Gastroesophageal sphincter (tissue), 4 donors: ENCODE results near the gene CMSS1. TPM values are rescaled to one million over a fixed set of nuclear protein-coding genes. Genes with fewer than 3 reads are reported as not detected.

Experiments
- ATAC-seq: fragments of 150-250 bp; one replicate; pipeline ENCODE4 v1.9.1; 2016; ENCODE audit warnings: mild to moderate bottlenecking, moderate library complexity
- H3K27ac ChIP-seq, 4 donors: fragments of 200-600 bp; sonication (generic) in 3 of 4; 1 replicate in 3 of 4; 2 replicates in 1 of 4; pipeline ENCODE4 v1.5.1; 2016 to 2019
- H3K27me3 ChIP-seq: fragments of 200-600 bp; sonication (generic); one replicate; pipeline ENCODE4 v1.5.1; 2019
- H3K36me3 ChIP-seq, 2 donors: fragments of 200-600 bp; sonication (generic); one replicate each; pipeline ENCODE4 v1.5.1; 2019; ENCODE audit warnings: control low read depth in 1 of 2
- H3K4me1 ChIP-seq, 3 donors: fragments of 200-600 bp; sonication (generic); 1 replicate in 2 of 3; 2 replicates in 1 of 3; pipeline ENCODE4 v1.5.1; 2016 to 2019; ENCODE audit warnings: control low read depth in 2 of 3
- H3K4me3 ChIP-seq, 2 donors: fragments of 200-600 bp; sonication (generic); one replicate each; pipeline ENCODE4 v1.5.1; 2019; ENCODE audit warnings: mild to moderate bottlenecking in 1 of 2, moderate library complexity in 1 of 2
- H3K9me3 ChIP-seq, 3 donors: fragments of 200-600 bp; sonication (generic); one replicate each; pipeline ENCODE4 v1.5.1; 2017 to 2019; ENCODE audit warnings: control low read depth in 2 of 3
- CTCF ChIP-seq, 4 experiments: fragments of 200-600 bp in 2 of 4; fragments of 450-650 bp in 2 of 4; sonication (generic) in 1 of 4; IDR thresholded peaks; one replicate each; pipeline ENCODE4 v1.5.1; 2017 to 2019; ENCODE audit warnings: antibody characterized with exemption in 4 of 4, mild to moderate bottlenecking in 2 of 4, moderate library complexity in 2 of 4
- EP300 ChIP-seq: sonication (generic); formaldehyde crosslinking; IDR thresholded peaks from one replicate; pipeline ENCODE4 v1.6.1; 2017; ENCODE audit warnings: antibody characterized with exemption, mild to moderate bottlenecking
- POLR2A ChIP-seq, 2 donors: fragments of 450-650 bp; IDR thresholded peaks; one replicate each; pipeline ENCODE4 v1.6.1; 2017; ENCODE audit warnings: antibody characterized with exemption in 2 of 2, mild to moderate bottlenecking in 2 of 2, moderate library complexity in 1 of 2
- POLR2AphosphoS5 ChIP-seq: sonication (generic); formaldehyde crosslinking; IDR thresholded peaks from one replicate; pipeline ENCODE4 v1.6.1; 2017; ENCODE audit warnings: antibody characterized with exemption
- WGBS, 2 donors: methylation state at CpG; one replicate each; pipeline ENCODE4 v1.1.5; 2018; ENCODE audit warnings: low coverage in 1 of 2; 5-methylcytosine and 5-hydroxymethylcytosine counted together
- total RNA-seq, 4 donors: library from RNA; depleted of rRNA; stranded (reverse); fragments of >200 nt; gene quantifications; one replicate each; pipeline ENCODE4 v1.1.0, GENCODE V29; 2016

Gene CMSS1
- total RNA-seq, 4 donors from 2014 or later, result 15.2 to 20.8 (median 16.6) TPM

DNA sequence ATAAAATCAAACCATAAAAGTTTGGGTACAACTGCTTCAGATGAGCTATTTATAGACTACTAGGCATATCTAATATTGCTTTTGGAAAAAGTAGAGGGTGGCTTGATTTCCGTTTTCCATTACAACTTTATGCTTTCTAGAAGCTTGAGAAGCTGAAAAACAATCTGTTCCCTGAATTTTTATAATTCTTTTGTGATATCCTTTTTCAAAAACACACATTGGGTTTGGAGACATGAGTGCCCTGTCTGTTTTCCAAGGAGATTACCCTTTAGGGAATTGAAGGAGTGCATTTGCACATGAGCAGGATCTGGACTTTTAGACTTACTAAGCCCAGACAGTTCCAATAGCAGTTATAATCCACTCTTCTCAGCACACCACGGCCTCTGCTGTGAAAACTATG lies 346.1 kb downstream of the CMSS1 start:
- Histone ChIP-seq H3K9me3 (no peaks in the 10 kb centered on the region), H3K36me3 (no peaks in the 10 kb centered on the region), H3K27me3 (no peaks in the 10 kb centered on the region), H3K27ac (peak overlapping the region in 1 of 4 donors; percentile 16), H3K4me3 (no peak overlapping the region), H3K4me1 (peaks cover 2 to 39% (median 18%) of the 10 kb centered on the region in 3 donors)
- no peak for TF ChIP-seq CTCF (IDR thresholded peaks at IDR 0.05)
- TF ChIP-seq EP300, result no peak
- TF ChIP-seq POLR2AphosphoS5, result no peak
- TF ChIP-seq POLR2A (IDR thresholded peaks at IDR 0.05), result no peak
- no peak for ATAC-seq
- 40 to 52% methylated on average over 2 of the region's 2 CpGs for WGBS, 2 donors

- H3K4me1 ChIP-seq, result peaks cover 0 to 37% (median 9%) of the 10 kb centered on the region in 3 donors
- 84 to 85% methylated on average over 2 to 3 of the region's 3 CpGs for WGBS, 2 donors
These were observed 347.1 kb downstream of the CMSS1 start for GRCh38 chr3:100164743-100165142.

DNA sequence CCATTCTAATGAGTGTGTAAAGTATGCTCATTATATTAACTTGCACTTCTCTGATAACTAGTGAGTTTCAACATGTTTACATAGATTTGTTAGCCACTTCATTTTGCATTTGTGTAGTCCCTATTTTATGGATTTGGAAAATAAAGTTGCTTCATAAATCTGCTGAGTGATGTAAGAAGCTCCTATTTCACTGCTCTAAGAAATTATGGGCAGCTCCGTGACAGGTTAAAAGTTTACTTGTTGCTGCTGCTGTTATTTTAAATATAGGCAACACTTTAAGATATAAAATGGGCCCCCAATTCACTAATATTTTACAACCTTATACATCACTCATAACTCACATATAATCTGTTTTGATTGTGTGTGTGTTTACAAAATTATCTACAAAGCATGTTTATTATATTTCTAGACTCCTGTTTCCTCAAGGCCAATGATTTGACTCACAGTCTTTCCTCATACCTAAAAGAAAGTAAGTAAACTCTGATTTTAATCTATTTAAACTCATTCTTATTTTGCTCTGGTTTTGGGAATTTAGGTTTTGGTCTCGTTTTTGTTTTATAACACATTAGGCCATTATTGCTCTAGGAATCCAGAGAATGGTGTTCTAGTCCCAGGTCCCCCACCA lies 348.4 kb downstream of the CMSS1 start:
- Histone ChIP-seq H3K4me3 (no peak overlapping the region), H3K4me1 (peaks cover 0 to 25% (median 2%) of the 10 kb centered on the region in 3 donors), H3K27me3 (no peaks in the 10 kb centered on the region), H3K36me3 (no peaks in the 10 kb centered on the region), H3K9me3 (no peaks in the 10 kb centered on the region), H3K27ac (no peak overlapping the region)
- WGBS, 2 donors, result 92 to 95% methylated on average over 2 of the region's 2 CpGs
- TF ChIP-seq EP300 (no peak), POLR2AphosphoS5 (no peak), CTCF (IDR thresholded peaks at IDR 0.05) (no peak), POLR2A (IDR thresholded peaks at IDR 0.05) (no peak)
- no peak for ATAC-seq

More at GRCh38 chr3:100164743-100165142, 347.1 kb downstream of the CMSS1 start:
- no peak overlapping the region for H3K4me3 ChIP-seq
- no peaks in the 10 kb centered on the region for H3K36me3 ChIP-seq
- H3K9me3 ChIP-seq, result no peaks in the 10 kb centered on the region
- no peaks in the 10 kb centered on the region for H3K27me3 ChIP-seq
- peak overlapping the region in 1 of 4 donors; percentile 16 for H3K27ac ChIP-seq
- ATAC-seq, result no peak
- TF ChIP-seq POLR2A (IDR thresholded peaks at IDR 0.05), result no peak
- no peak for TF ChIP-seq CTCF (IDR thresholded peaks at IDR 0.05)
- no peak for TF ChIP-seq POLR2AphosphoS5
- TF ChIP-seq EP300, result no peak

DNA sequence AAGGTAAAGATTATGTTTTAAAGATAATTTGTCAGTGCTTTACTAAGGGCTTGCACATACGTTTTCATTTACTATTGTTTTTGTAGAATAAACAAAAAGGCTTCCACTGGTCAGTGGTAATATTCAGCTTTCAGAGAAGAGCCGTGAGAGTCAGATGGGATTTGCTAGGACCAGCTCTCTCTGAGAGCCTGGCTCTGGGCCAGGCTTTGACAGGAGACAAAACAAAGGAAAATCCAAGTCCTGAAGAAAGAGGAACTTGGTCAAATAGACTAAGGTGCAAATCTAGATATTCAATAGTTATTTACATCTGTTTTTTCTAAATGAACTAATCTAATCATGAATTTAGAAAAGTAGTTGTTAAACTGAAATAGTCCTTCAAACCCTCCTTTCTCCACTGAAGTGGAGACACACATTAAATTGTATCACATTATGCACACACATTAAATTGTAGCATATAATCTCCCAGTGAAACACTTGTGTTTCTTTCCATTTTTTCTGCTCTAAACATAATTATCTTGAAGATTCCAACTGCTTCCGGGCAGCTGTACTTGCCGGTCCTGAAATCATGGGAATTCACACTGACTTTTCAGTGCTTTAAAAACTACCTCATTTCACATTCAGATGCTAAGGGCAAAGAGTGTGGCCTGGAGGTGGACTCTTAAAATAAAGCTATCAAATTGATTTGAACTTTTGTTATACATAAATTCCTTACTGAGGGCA lies 351.7 kb downstream of the CMSS1 start:
- Histone ChIP-seq H3K27ac (no peak overlapping the region), H3K9me3 (no peaks in the 10 kb centered on the region), H3K4me1 (peaks cover 0 to 10% (median 0%) of the 10 kb centered on the region in 3 donors), H3K36me3 (no peaks in the 10 kb centered on the region), H3K27me3 (no peaks in the 10 kb centered on the region), H3K4me3 (no peak overlapping the region)
- no peak for ATAC-seq
- WGBS, 2 donors, result 38 to 42% methylated on average over 4 of the region's 4 CpGs
- TF ChIP-seq EP300 (no peak), POLR2A (IDR thresholded peaks at IDR 0.05) (no peak)

GRCh38 chr3:100170486-100170885 lies 352.8 kb downstream of the CMSS1 start:
- no peak for TF ChIP-seq EP300
- TF ChIP-seq POLR2A (IDR thresholded peaks at IDR 0.05), result no peak
- no peak for TF ChIP-seq CTCF (IDR thresholded peaks at IDR 0.05)
- TF ChIP-seq POLR2AphosphoS5, result no peak
- no peak overlapping the region for H3K27ac ChIP-seq
- H3K27me3 ChIP-seq, result no peaks in the 10 kb centered on the region
- no peak overlapping the region for H3K4me3 ChIP-seq
- H3K9me3 ChIP-seq, result no peaks in the 10 kb centered on the region
- 89% methylated on average over 3 of the region's 3 CpGs; no CpG with 5 or more reads in 1 of the 2 donors for WGBS, 2 donors
- no peaks in the 10 kb centered on the region for H3K36me3 ChIP-seq
- H3K4me1 ChIP-seq, result peaks cover 0 to 17% (median 3%) of the 10 kb centered on the region in 3 donors
- no peak for ATAC-seq
